Stomach (tissue), 9 donors: ENCODE measurements around the gene TLL2. TPM values are rescaled to one million over a fixed set of nuclear protein-coding genes. Genes with fewer than 3 reads are reported as not detected.

Experiments
- DNase-seq, 2 donors: peaks; one replicate each; pipeline versions ENCODE4 v3.0.0 to v3.0.0-alpha.2; 2013 to 2019
- H3K27ac ChIP-seq, 5 donors: fragments of 200-600 bp in 4 of 5; sonication (generic) in 4 of 5; one replicate each; pipeline ENCODE4 v1.5.1; 2013 to 2019; ENCODE audit warnings: mild to moderate bottlenecking in 1 of 5, moderate library complexity in 1 of 5
- H3K27me3 ChIP-seq, 3 donors: fragments of 200-600 bp; sonication (generic); one replicate each; pipeline ENCODE4 v1.5.1; 2017 to 2019; ENCODE audit warnings: mixed run types in 1 of 3
- H3K36me3 ChIP-seq, 4 donors: fragments of 200-600 bp; sonication (generic); 1 replicate in 3 of 4; 2 replicates in 1 of 4; pipeline ENCODE4 v1.5.1; 2016 to 2019
- H3K4me1 ChIP-seq, 4 donors: fragments of 200-600 bp; sonication (generic); one replicate each; pipeline ENCODE4 v1.5.1; 2016 to 2019
- H3K4me3 ChIP-seq, 4 donors: fragments of 200-600 bp; sonication (generic) in 3 of 4; one replicate each; pipeline ENCODE4 v1.5.1; 2016 to 2019; ENCODE audit warnings: mild to moderate bottlenecking in 1 of 4
- H3K9me3 ChIP-seq, 4 donors: fragments of 200-600 bp; sonication (generic); one replicate each; pipeline ENCODE4 v1.5.1; 2016 to 2019
- EP300 ChIP-seq: sonication (generic); formaldehyde crosslinking; IDR thresholded peaks from one replicate; pipeline ENCODE4 v1.6.1; 2017; ENCODE audit warnings: antibody characterized with exemption
- POLR2A ChIP-seq, 4 donors: fragments of 450-650 bp; IDR thresholded peaks; one replicate each; pipeline ENCODE4 v1.6.1; 2016; ENCODE audit warnings: antibody characterized with exemption in 4 of 4, control low read depth in 2 of 4, mild to moderate bottlenecking in 1 of 4, moderate library complexity in 1 of 4
- POLR2AphosphoS5 ChIP-seq, 3 donors: sonication (generic); formaldehyde crosslinking; IDR thresholded peaks; one replicate each; pipeline ENCODE4 v1.6.1; 2016; ENCODE audit warnings: antibody characterized with exemption in 3 of 3
- WGBS, 5 donors: extraction: QIAGEN DNeasy Blood & Tissue Kit in 3 of 5; methylation state at CpG; one replicate each; pipeline versions ENCODE4 v1.1.5 to v1.1.7; 2013 to 2018; 5-methylcytosine and 5-hydroxymethylcytosine counted together
- intact Hi-C: fragments of 100-400 bp; cut with DNase I; formaldehyde crosslinking; loops from one replicate; pipeline ENCODE4 v1.15.1; 2023; ENCODE audit warnings: low total_unique reads
- polyA plus RNA-seq, 3 donors: library from polyadenylated mRNA; stranded (reverse); fragments of 200-250 nt; gene quantifications; one replicate each; pipeline ENCODE4 v1.2.3, GENCODE V29; 2013
- total RNA-seq, 5 donors: library from RNA; depleted of rRNA; stranded (reverse); fragments of >200 nt; gene quantifications; one replicate each; pipeline versions ENCODE4 v1.1.0 to v1.2.3, GENCODE V29; 2014 to 2016
- TF ChIP-seq, protein P1 (sequence below), 7 experiments: fragments of 450-650 bp in 4 of 7; fragments of 200-600 bp in 3 of 7; sonication (generic) in 3 of 7; IDR thresholded peaks; one replicate each; pipeline ENCODE4 v1.5.1; 2016 to 2019; ENCODE audit warnings: antibody characterized with exemption in 7 of 7, control low read depth in 2 of 7, mild to moderate bottlenecking in 1 of 7
- donor health status: healthy with polysubstance abuse.
- donor health status: Bipolar disorder and iron deficiency.
- donor health status: healthy.

The TLL2 gene
- total and polyA plus RNA-seq, 8 donors: 0.37 to 1.4 (median 0.57) TPM; not detected in 2

DNA sequence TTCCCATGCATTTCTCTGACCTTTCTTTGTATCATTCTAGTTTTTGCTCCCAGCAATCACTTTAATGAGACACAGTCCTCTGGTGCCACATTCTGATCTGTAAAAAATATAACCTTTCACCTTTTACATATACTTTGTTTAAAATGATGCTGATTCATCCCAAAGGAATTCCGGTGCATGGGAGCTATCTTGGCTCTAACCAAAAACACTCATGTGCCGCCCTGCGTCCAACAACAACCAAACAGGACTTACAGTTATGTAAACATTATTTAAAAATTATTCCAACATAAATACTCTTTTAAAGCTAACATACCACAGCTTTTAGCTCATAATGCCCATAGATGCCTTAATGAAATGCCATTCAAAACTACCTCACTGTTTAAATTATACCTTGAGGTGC lies 147.2 kb downstream of the TLL2 start:
- Histone ChIP-seq H3K27me3 (no peaks in the 10 kb centered on the region), H3K9me3 (peaks cover 0 to 5% (median 0%) of the 10 kb centered on the region in 4 donors), H3K27ac (no peak overlapping the region), H3K36me3 (no peaks in the 10 kb centered on the region), H3K4me3 (no peak overlapping the region), H3K4me1 (no peaks in the 10 kb centered on the region)
- no peak for DNase-seq
- WGBS, 5 donors: 24 to 45% (median 34%) methylated on average over 3 of the region's 3 CpGs
- TF ChIP-seq POLR2A (IDR thresholded peaks at IDR 0.05) (no peak), POLR2AphosphoS5 (IDR thresholded peaks at IDR 0.05) (no peak), EP300 (no peak)
- TF ChIP-seq, protein P1, sequence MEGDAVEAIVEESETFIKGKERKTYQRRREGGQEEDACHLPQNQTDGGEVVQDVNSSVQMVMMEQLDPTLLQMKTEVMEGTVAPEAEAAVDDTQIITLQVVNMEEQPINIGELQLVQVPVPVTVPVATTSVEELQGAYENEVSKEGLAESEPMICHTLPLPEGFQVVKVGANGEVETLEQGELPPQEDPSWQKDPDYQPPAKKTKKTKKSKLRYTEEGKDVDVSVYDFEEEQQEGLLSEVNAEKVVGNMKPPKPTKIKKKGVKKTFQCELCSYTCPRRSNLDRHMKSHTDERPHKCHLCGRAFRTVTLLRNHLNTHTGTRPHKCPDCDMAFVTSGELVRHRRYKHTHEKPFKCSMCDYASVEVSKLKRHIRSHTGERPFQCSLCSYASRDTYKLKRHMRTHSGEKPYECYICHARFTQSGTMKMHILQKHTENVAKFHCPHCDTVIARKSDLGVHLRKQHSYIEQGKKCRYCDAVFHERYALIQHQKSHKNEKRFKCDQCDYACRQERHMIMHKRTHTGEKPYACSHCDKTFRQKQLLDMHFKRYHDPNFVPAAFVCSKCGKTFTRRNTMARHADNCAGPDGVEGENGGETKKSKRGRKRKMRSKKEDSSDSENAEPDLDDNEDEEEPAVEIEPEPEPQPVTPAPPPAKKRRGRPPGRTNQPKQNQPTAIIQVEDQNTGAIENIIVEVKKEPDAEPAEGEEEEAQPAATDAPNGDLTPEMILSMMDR (IDR thresholded peaks at IDR 0.05): no peak
- intact Hi-C loops: no loop called here

DNA sequence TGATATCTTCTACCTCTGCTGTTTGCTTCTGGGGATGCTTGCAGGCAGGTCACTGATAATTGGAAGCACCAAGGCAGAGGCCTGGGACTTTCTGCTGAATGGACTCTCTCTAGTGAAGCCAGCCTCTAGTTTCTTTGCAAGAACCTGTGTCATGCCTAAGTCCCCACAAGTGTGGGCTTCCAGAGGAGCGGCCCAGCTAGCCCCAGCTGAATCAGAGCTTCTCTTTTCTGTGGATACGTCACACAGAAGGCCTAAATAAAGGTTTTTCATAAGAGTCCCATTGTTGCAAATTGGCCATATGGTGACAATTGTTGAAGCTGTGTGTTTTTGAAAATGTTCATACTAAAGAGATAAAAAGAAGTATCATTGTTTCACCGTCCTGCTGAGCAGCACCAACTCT lies 148.2 kb downstream of the TLL2 start:
- H3K27ac ChIP-seq: no peak overlapping the region
- 81 to 94% (median 93%) methylated on average over 3 of the region's 3 CpGs for WGBS, 5 donors
- peaks cover 0 to 5% (median 0%) of the 10 kb centered on the region in 4 donors for H3K9me3 ChIP-seq
- TF ChIP-seq POLR2AphosphoS5 (IDR thresholded peaks at IDR 0.05) (no peak), EP300 (no peak), POLR2A (IDR thresholded peaks at IDR 0.05) (no peak)
- TF ChIP-seq, protein P1 (IDR thresholded peaks at IDR 0.05): no peak
- H3K4me3 ChIP-seq: no peak overlapping the region
- H3K27me3 ChIP-seq: no peaks in the 10 kb centered on the region
- H3K36me3 ChIP-seq: no peaks in the 10 kb centered on the region
- intact Hi-C loops: no loop called here
- no peak for DNase-seq
- no peaks in the 10 kb centered on the region for H3K4me1 ChIP-seq

DNA sequence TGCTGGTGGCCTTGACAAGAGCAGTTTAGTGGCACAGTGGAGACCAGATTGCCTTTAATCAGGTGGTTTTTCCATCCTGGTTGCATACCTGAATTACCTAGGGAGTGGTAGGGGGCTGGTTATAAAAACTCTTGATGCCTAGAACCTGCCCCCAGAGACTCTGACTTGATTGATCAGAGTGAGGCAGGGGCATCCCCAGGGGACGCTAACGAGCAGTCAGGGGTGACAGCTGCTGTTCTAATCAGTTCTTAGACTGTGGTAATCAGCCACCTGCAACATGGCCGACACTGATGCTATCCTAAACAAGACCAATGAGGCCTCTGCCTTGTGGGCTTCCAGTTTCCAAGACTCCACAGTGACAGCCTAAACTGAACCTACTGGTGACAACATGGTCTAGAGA lies 153.0 kb downstream of the TLL2 start:
- intact Hi-C loops: no loop called here
- no peak overlapping the region for H3K27ac ChIP-seq
- TF ChIP-seq POLR2A (IDR thresholded peaks at IDR 0.05) (no peak), POLR2AphosphoS5 (IDR thresholded peaks at IDR 0.05) (no peak), EP300 (no peak)
- TF ChIP-seq, protein P1 (IDR thresholded peaks at IDR 0.05): no peak
- peaks cover 0 to 7% (median 4%) of the 10 kb centered on the region in 3 donors for H3K27me3 ChIP-seq
- H3K9me3 ChIP-seq: peaks cover 0 to 5% (median 0%) of the 10 kb centered on the region in 4 donors
- 77 to 84% (median 78%) methylated on average over 2 to 3 of the region's 3 CpGs for WGBS, 5 donors
- DNase-seq: no peak
- H3K4me3 ChIP-seq: no peak overlapping the region
- no peaks in the 10 kb centered on the region for H3K4me1 ChIP-seq
- H3K36me3 ChIP-seq: no peaks in the 10 kb centered on the region

DNA sequence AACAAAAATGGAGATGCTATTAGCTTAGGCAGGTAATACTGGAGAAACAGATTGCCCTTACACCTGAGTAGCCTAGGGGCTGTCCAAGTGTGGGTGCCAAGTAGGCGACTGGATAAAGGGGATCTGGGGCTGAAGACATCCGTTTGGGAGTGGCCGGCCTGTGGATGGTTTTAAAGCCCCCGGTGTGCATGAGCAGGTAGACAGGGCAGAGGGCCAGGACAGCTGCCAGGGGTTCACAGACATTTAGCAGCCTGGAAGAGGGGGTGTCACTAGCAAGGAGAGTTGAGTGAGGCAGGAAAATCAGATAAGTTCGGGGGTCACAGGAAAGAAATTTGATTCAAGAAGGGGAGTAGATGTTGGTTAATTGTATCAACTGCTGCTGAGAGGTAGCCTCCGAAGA lies 153.4 kb downstream of the TLL2 start:
- WGBS, 5 donors: 90 to 95% (median 91%) methylated on average over 6 of the region's 6 CpGs
- intact Hi-C loops: no loop called here
- Histone ChIP-seq H3K4me3 (no peak overlapping the region), H3K27me3 (peaks cover 0 to 7% (median 4%) of the 10 kb centered on the region in 3 donors), H3K27ac (no peak overlapping the region), H3K9me3 (peaks cover 0 to 5% (median 0%) of the 10 kb centered on the region in 4 donors), H3K36me3 (no peaks in the 10 kb centered on the region), H3K4me1 (no peaks in the 10 kb centered on the region)
- TF ChIP-seq POLR2A (IDR thresholded peaks at IDR 0.05): no peak
- no peak for TF ChIP-seq EP300
- TF ChIP-seq POLR2AphosphoS5 (IDR thresholded peaks at IDR 0.05): no peak
- TF ChIP-seq, protein P1 (IDR thresholded peaks at IDR 0.05): no peak
- no peak for DNase-seq
